GM10847 (cell line): Measurements from ENCODE around the gene PLEKHA3.

Source experiments
- POLR2A ChIP-seq: IDR thresholded peaks from 2 replicates; pipeline ENCODE4 v1.6.1; 2011; ENCODE audit not compliant: insufficient read length; ENCODE audit errors: extremely low read depth

Gene PLEKHA3

DNA sequence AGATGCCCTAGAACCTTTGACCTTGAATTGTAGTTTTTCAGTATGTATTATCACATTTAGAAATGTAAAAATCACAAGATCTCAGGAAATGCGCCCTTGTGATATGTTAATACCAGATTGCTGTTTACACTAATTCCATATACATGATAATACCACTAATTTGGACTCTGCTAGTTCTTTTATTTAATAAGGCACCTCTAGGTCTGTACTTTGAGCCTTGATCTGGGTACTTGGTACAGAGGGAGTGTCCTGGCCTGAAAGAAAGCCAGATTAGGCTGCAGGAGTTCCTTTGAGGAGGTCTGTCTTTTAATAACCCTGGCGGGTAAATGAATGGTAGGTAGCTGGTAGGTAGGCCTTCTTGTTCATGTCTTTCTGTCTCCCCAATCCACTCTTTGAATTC is 26.3 kb downstream of the PLEKHA3 start:
- no peak for TF ChIP-seq POLR2A

DNA sequence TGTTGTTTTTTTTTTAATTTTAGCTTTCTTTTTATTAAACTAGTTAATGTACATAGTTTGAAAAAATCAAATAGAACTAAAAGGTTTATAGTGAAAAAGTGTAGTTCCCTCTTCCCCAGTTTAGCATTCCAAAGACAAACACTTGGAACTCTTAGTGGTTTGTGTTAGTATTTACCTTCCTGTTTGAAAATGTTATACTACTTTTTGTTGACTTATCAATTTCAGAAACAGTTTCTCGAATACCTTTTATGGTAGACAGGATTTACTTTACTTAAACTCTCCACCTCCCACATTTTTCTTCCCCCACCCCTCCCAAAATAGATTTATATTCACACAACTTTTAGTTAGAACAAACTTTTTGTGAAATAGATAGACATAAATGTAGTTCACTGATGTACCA is 26.7 kb downstream of the PLEKHA3 start:
- no peak for TF ChIP-seq POLR2A

DNA sequence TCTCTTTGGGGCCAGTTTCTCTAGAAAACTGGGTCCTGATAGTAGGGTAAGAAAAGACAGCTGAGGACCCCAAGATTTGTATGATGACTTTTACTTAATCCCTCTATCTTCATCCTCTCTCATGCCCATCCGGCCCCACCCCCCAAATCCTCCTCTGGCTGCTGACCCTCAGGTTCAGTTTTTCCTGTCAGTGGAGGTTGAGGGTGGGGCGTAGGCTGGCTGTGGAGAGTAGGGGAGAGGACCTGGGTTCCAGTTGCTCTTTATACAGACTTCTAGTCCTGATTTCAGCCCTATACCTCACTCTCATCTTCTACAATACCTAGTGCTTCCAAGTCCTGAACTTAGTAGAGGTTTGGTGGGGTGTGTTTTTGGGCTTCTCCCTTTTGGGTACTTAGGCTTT is 28.4 kb downstream of the PLEKHA3 start:
- TF ChIP-seq POLR2A, result no peak

DNA sequence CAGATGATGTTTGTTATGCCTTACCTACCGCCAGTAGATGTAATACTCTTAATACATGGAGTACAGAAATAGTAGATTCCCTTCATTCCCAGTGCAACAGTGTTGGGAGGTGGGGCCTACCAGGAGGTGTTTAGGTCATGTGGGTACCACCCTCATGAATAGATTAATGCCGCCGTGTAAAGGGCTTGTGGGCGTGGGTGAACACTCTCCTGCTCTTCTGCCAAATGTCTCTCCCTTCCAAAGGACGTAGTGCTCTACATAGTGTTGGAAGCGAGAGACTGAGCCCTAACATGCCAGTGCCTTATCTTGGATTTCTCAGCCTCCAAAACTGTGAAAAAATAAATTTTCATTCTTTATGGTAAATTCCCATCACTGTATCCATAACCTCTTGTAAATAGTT is 30.1 kb downstream of the PLEKHA3 start:
- no peak for TF ChIP-seq POLR2A

DNA sequence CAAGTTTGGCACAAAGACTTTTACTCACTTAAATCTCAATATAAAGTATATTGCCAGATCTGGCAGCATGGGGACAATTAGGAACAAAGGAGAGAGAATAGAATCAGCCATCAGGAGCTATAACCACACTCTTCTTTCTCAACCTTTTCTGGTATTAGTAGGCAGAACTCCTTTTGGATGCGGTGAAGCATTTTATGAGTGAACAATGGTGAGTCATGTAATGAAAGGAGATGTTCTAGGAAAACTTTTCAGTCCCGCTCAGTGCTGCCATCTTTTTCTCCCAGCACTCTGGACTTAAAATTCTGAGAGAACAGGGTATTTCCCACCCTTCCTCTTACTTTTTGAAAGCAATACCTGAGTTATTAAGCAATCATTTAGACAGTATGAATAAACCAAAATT is 32.2 kb downstream of the PLEKHA3 start:
- no peak for TF ChIP-seq POLR2A

DNA sequence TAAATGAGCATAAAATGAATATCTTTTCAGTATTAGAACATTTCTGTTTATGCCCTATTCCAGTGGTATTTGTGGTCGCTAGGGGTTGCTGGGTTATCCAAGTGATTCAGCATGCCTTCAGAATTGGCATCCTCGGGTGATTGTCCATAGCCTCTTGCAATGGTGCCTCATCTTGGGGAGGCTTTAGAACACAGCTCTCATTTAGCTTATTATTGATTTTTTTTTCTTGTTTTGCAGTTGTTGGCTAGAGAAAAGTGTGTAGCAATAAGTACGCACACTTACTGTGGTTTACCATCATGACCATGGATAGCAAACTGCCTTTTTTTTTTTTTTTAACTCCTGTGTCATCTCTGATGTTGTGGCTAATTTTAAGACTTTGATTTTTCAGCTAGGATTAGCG is 33.6 kb downstream of the PLEKHA3 start:
- no peak for TF ChIP-seq POLR2A

DNA sequence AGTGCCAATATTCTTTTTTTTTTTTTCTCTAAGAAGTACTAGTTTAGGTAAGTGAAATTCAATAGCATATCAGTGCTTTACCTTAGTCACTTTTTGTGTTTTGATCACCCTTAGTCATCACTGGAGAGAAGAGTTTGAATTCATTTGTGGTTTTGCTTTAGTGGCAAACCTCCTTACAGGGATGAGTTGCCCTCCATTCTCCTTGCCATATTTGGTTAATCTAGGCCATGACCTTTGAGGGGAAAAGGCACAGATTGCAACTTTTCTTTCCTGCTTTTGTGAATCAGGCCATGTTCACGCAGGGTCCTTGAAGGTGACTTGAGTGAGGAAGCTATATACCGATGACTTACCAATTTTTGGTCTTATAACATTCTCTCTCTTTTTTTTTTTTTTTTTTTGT is 34.4 kb downstream of the PLEKHA3 start:
- TF ChIP-seq POLR2A, result no peak

DNA sequence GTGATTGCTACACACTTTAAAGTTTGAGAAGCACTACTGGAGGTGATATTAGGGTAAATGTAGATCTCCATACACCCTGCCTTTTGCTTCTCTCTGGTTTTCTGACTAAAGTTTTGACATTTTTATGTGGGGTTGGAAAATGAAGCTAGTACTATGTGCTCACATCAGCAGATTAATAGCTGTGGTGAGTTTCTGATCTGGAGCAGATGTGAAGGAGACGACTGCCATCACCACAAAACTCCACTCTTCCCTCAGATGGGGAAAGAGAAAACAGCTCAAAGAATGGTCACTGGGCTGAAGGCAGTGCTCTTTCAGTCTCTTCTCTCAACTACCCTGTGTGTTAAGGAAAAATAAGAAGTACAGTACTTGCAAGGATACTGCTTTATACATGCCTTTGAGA is 37.2 kb downstream of the PLEKHA3 start:
- no peak for TF ChIP-seq POLR2A

DNA sequence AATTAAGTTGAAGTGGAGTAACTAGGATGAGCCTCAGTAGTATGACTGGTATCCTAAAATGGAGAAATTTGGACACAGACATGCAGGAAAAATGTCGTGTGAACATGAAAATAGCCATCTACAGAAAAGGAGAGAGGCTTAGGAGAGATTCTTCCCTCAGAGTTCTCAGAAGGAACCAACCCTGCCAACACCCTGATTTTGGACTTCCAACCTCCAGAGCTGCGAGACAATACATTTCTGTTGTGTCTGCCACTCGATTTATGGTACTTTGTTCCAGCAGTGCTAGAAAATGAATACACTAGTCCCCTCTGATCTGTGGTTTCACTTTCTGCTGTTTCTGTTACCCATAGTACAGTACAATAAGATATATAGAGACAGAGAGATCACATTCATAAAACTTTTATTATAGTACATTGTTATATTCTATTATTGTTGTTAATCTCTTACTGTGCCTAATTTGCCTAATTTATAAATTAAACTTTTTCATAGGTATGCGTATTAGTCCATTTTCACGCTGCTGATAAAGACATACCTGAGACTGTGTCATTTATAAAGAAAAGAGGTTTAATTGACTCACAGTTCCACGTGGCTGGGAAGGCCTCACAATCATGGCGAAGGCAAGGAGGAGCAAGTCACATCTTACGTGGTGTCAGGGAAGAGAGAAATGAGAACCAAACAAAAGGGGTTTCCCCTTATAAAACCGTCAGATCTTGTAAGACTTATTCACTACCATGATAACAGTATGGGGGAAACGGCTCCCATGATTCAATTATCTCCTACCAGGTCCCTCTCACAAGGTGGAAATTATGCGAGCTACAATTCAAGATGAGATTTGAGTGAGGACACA is 41.3 kb downstream of the PLEKHA3 start:
- no peak for TF ChIP-seq POLR2A

DNA sequence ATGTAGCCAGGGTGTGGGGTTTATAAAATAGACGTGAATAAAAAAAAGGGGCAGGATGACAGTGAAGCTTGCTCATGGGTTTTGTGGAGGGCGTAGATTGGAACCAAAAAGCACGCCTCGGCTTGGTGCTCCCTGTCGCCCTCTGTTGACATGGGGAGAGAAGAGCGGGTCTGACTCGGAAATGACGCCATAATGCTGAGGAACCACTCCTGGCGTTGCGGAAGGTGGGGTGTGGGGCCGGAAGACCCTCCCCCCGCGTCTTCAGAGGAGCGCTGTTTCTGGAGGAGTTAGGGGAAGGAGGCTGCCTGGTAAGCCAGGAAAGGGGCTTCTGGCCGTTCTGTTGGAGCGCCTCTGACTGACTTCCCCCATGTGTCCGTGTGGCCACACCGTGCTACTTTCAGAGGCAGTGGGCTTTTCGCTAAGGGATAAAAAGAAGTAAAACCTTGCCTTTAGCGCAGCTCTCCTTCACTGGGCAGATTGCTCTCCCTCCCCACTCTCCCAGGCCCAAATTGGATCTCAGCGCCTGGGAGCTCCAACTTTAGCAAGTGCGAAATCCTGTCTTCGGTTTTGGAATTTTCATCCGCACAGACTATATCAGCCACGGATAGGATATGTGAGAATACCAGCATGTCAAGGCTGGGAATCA is 42.8 kb downstream of the PLEKHA3 start:
- TF ChIP-seq POLR2A, result peak; percentile 54

DNA sequence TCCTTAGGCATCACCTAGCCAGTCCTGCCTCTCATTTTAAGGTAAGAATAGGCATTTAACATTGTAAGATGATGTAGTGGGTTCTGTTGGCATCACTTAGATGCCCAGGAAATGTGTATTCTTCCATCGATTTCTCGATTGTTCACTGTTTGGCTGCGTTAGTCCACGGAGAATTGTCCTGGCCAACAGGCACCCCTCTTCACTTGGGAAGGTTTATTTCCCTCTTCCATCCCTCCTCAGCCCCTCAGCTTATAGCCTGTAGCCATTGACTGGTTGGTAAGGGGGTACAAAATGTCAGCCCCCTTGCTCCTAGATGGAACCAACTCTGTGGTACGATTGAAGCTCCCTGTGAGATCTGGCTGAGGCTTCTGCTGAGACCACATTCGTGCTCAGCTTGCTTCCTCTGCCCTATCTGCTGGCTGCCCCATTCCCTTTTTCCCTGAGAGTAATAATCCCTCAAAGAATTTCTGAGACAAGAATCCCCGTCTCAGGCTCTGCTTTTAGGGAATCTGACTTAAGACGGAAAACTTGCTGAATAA is 43.4 kb downstream of the PLEKHA3 start:
- TF ChIP-seq POLR2A, result no peak

DNA sequence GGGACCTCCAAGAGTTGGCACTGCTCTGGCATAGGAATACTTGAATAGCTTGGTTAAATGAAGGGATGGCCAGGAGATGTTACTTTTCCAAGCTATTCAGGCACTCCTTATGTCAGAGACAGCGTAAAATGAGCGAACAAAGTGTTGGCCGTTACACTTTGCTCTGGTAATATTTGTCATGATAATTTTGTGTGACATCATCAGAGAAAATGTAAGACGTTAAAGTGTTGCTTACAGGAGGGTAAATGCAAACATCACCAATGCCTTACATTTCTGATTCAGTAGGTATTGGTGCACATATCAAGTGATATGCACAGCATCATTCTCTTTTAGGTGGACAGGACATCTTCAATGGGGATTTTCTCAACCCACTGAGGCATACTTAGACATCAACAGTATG is 46.0 kb downstream of the PLEKHA3 start:
- TF ChIP-seq POLR2A, result no peak

DNA sequence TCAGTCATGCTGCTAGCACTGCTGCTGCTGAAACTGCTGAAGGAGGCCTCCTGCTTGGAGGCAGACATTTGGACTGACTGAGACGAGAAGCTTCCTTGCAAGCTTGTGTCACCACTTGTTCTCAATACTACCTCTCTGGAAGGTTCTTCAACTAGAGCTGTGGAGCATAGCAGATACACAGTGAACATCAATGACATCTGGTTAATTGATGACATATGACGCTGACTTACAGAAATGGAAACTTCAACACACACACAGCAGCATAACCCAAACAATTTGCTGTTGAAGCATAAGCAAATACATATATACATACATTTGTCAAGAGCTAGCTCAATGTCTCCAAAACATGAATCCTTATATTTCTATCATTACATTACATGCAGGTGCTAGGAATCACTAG is 47.3 kb downstream of the PLEKHA3 start:
- no peak for TF ChIP-seq POLR2A

DNA sequence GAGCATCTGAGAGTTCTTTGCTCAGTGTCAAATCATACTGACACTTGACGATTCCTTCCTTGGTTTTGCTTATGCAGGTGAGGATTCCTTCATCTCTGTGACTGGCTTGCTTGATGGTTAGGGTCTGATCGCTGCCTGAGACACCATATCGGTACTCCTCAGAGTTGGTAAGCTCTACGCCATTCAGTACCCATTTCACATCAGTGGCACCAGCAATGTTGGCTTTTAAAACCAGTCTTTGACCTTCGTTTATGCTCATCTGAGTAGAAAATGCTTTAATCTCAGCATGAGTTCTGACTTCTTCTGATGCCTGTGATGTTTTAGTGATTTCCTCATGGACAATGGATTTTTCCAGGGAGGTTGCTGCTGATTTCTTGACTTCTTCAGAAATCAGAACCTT is 48.4 kb downstream of the PLEKHA3 start:
- no peak for TF ChIP-seq POLR2A

DNA sequence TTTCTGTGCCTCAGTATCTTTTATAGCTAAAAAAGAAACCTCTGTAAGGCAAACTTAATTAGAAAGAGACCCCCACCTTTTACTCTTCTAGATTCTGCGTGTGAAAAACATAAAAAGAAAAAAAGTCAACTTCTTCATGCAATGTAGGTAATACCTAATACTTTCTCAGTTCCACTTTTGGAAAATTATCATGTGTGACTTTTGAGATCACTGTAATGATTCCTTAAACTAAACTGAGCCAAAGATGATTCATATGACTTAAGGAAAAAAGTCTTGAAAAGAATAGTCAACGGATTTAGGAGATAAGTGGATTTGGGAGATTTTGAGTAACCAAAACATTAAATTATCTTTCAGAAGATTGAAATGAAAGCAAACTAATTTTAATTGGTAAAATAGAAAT is 48.9 kb downstream of the PLEKHA3 start:
- no peak for TF ChIP-seq POLR2A

DNA sequence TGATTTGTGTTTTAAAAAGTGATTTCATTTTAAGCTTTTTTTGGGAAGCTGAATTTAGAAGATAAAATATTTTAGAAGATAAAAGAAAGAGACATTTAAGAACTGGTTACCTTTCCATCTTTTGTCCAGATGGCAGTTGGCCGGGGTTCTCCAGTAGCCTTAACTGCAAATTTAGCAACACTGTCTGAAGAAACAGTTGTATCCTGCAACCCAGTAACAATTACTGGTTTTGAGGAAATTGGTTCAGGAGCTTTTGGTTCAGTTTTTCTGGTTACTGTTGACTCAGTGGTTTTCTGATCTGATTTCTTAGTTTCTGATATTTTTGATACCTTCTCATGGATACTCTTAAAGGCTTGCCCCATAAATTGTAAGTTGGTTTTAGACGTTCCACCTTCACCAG is 49.9 kb downstream of the PLEKHA3 start:
- no peak for TF ChIP-seq POLR2A

DNA sequence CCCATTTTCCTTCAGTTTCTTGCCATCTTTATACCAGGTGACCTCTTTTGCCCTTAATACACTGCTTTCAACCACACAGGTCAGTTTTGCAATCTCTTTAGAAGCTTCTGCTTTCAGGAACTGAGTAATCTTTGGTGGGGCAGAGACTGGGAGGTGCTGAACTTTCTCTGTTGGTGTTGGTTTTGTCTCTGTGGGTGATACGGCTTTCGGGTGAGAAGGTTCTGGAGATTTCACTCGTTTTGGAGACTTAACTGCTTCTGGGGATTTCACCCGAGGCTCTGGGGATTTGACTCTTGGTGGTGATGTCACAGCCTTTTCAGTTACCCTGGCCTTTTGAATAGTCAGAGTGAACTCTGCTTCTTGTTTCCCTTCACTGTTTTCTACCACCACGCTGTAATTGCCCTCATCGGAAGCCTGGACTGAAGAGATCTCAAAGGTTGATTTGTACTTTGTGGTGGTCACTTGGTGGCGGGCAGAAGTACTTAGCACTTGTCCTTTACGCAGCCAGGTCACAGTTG is 50.4 kb downstream of the PLEKHA3 start:
- TF ChIP-seq POLR2A, result no peak

DNA sequence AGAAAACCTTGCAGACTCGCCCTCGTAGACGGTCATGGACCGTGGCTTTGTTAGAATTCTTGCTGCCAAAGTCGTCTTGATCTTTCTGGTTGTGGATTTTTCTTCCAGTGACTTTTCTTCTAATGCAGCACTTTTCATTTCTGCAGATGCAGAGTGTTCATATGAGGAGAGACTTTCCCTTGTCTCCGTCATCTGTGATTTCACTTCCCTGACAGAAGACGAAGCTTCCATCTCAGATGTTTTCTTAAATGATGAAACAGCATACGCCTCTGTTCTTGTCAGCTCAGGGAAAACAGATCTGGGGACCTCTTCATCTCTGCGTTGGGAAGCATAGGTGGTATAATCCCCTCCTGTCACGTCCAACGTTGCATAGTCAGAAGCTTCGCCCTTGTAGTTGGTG is 50.9 kb downstream of the PLEKHA3 start:
- TF ChIP-seq POLR2A, result no peak
